Glutamatergic neuron (in vitro differentiated cells): ENCODE measurements around the gene HIPK2. TPM values are rescaled to one million over a fixed set of nuclear protein-coding genes. Genes with fewer than 3 reads are reported as not detected.

ENCODE experiments used
- DNase-seq: peaks from one replicate; pipeline ENCODE4 v3.0.0; 2022
- H3K27ac Mint-ChIP-seq: one replicate; pipeline ENCODE4 v1.8.0; 2020; ENCODE audit warnings: mild to moderate bottlenecking, mixed read lengths, inconsistent platforms; ENCODE audit not compliant: unreplicated experiment
- H3K27me3 Mint-ChIP-seq: one replicate; pipeline ENCODE4 v1.8.0; 2020; ENCODE audit warnings: mild to moderate bottlenecking, moderate library complexity, mixed read lengths, inconsistent platforms; ENCODE audit not compliant: unreplicated experiment
- H3K36me3 Mint-ChIP-seq: one replicate; pipeline ENCODE4 v1.8.0; 2020; ENCODE audit warnings: mild to moderate bottlenecking, mixed read lengths, inconsistent platforms; ENCODE audit not compliant: unreplicated experiment
- H3K4me1 Mint-ChIP-seq: one replicate; pipeline ENCODE4 v1.8.0; 2020; ENCODE audit warnings: mild to moderate bottlenecking, low read depth, mixed read lengths, inconsistent platforms; ENCODE audit not compliant: unreplicated experiment
- H3K4me3 Mint-ChIP-seq: one replicate; pipeline ENCODE4 v1.8.0; 2020; ENCODE audit warnings: mild to moderate bottlenecking, mixed read lengths, inconsistent platforms; ENCODE audit not compliant: unreplicated experiment
- H3K9me3 Mint-ChIP-seq: one replicate; pipeline ENCODE4 v1.8.0; 2020; ENCODE audit warnings: mild to moderate bottlenecking, moderate library complexity, mixed read lengths, inconsistent platforms; ENCODE audit not compliant: unreplicated experiment
- CTCF ChIP-seq: fragments of 200-600 bp; sonication (generic); IDR thresholded peaks from one replicate; pipeline ENCODE4 v1.5.0; 2021; ENCODE audit not compliant: partially characterized antibody, unreplicated experiment
- total RNA-seq: library from RNA; stranded (reverse); fragmentation: NEBNext Ultra II Directional; extraction: Animal tissue kit (Norgen Biotek cat#: 25700); gene quantifications from one replicate; pipeline ENCODE4 v1.2.1, GENCODE V29; 2021; ENCODE audit not compliant: unreplicated experiment

Gene HIPK2
- total RNA-seq, 1 donor from 2014 or later: 36.9 TPM

DNA sequence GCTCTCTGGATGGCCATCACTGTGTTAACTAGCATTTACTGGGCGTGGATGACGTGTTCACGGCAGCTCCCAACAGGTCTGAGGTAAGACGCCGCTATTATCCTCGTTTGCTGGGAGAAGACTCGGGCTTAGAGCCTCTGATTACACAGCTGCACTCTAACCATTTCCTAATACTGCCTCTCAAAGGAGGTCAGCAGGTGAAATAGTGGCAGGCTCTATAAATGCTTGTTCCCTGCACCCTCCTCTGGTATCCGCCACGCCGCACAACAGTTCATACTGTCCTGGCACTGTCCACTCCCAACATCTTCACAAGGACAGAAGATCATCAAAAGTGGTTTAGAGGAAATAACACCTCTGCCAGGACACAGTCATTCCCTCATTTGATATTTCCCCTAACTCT lies 28.3 kb downstream of the HIPK2 start:
- H3K9me3 Mint-ChIP-seq: peaks cover 3% of the 10 kb centered on the region
- peaks cover 30% of the 10 kb centered on the region for H3K4me1 Mint-ChIP-seq
- DNase-seq: no peak
- no peak for TF ChIP-seq CTCF
- no peak overlapping the region for H3K4me3 Mint-ChIP-seq
- H3K36me3 Mint-ChIP-seq: no peaks in the 10 kb centered on the region
- H3K27ac Mint-ChIP-seq: no peak overlapping the region
- peaks cover 5% of the 10 kb centered on the region for H3K27me3 Mint-ChIP-seq

DNA sequence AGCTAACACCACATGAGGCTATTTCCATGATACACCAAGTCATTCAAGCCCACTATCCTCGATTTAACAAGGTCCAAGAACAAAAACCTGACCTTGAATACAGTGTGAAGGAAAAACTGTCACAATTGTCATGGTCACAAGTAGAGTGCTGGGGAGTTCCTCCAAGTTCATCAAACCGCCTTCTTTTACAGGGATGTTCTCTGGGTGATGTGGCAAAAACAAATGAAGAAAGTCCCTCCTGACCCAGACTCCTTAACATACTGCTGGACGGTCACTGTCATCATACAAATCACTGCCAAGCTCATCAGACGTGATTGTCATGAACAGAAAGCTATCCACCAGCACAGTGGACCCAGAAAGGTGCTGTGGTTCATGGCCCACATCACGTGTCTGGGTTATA lies 28.9 kb downstream of the HIPK2 start:
- H3K27ac Mint-ChIP-seq: no peak overlapping the region

GRCh38 chr7:139748373-139748765 lies 29.4 kb downstream of the HIPK2 start:
- H3K4me1 Mint-ChIP-seq: peaks cover 30% of the 10 kb centered on the region
- no peak overlapping the region for H3K4me3 Mint-ChIP-seq
- peaks cover 5% of the 10 kb centered on the region for H3K9me3 Mint-ChIP-seq

More for the DNA sequence above, 28.9 kb downstream of the HIPK2 start:
- TF ChIP-seq CTCF: no peak
- H3K9me3 Mint-ChIP-seq: peaks cover 5% of the 10 kb centered on the region
- H3K36me3 Mint-ChIP-seq: no peaks in the 10 kb centered on the region
- H3K4me3 Mint-ChIP-seq: no peak overlapping the region
- no peak for DNase-seq
- H3K4me1 Mint-ChIP-seq: peaks cover 30% of the 10 kb centered on the region
- H3K27me3 Mint-ChIP-seq: peaks cover 5% of the 10 kb centered on the region

GRCh38 chr7:139747662-139748372 lies 30.0 kb downstream of the HIPK2 start:
- no peak for DNase-seq
- Mint-ChIP-seq H3K4me1 (peaks cover 30% of the 10 kb centered on the region), H3K27ac (no peak overlapping the region), H3K9me3 (peaks cover 5% of the 10 kb centered on the region), H3K27me3 (peaks cover 5% of the 10 kb centered on the region), H3K4me3 (no peak overlapping the region), H3K36me3 (no peaks in the 10 kb centered on the region)
- no peak for TF ChIP-seq CTCF

More at GRCh38 chr7:139748373-139748765, 29.4 kb downstream of the HIPK2 start:
- no peak for TF ChIP-seq CTCF
- Mint-ChIP-seq H3K27ac (no peak overlapping the region), H3K36me3 (no peaks in the 10 kb centered on the region), H3K27me3 (peaks cover 5% of the 10 kb centered on the region)
- no peak for DNase-seq

- H3K9me3 Mint-ChIP-seq: peaks cover 3% of the 10 kb centered on the region
- no peaks in the 10 kb centered on the region for H3K36me3 Mint-ChIP-seq
- peaks cover 33% of the 10 kb centered on the region for H3K4me1 Mint-ChIP-seq
- DNase-seq: no peak
- no peak for TF ChIP-seq CTCF
- H3K27me3 Mint-ChIP-seq: peaks cover 2% of the 10 kb centered on the region
- peak overlapping the region; percentile 61 for H3K4me3 Mint-ChIP-seq
- peak overlapping the region; percentile 64 for H3K27ac Mint-ChIP-seq
Measured at GRCh38 chr7:139746652-139747051, 31.1 kb downstream of the HIPK2 start.
